Ovary (tissue), 9 donors: ENCODE results near the gene KLC1. TPM values are rescaled to one million over a fixed set of nuclear protein-coding genes. Genes with fewer than 3 reads are reported as not detected.
"Not testable (repeated sequence)": the region's sequence is repeated elsewhere in the genome, so short reads cannot be mapped to it uniquely, and the experiment has no call there.

Experiments used
- DNase-seq, 5 donors: peaks; one replicate each; pipeline ENCODE4 v3.0.0-alpha.2; 2019 to 2020
- H3K27ac ChIP-seq, 2 donors: fragments of 200-600 bp; one replicate each; pipeline versions ENCODE4 v1.5.1 to v1.8.0; 2019 to 2022
- H3K27me3 ChIP-seq: fragments of 200-600 bp; one replicate; pipeline ENCODE4 v1.8.0; 2022
- H3K36me3 ChIP-seq: fragments of 200-600 bp; sonication (generic); one replicate; pipeline ENCODE4 v1.5.1; 2019
- H3K4me1 ChIP-seq: one replicate; pipeline ENCODE4 v1.8.1; 2013; ENCODE audit warnings: mild to moderate bottlenecking, moderate library complexity; ENCODE audit not compliant: insufficient read depth
- H3K4me3 ChIP-seq: fragments of 200-600 bp; sonication (generic); one replicate; pipeline ENCODE4 v1.5.1; 2017
- H3K9me3 ChIP-seq, 2 donors: fragments of 200-600 bp in 1 of 2; sonication (generic) in 1 of 2; one replicate each; pipeline versions ENCODE4 v1.5.1 to v1.8.1; 2013 to 2019; ENCODE audit warnings: mild to moderate bottlenecking in 1 of 2, moderate library complexity in 1 of 2
- CTCF ChIP-seq, 3 donors: fragments of 450-650 bp in 2 of 3; fragments of 200-600 bp in 1 of 3; IDR thresholded peaks; one replicate each; pipeline versions ENCODE4 v1.5.1 to v1.8.0; 2016 to 2022; ENCODE audit warnings: antibody characterized with exemption in 3 of 3, mild to moderate bottlenecking in 1 of 3
- EP300 ChIP-seq: sonication (generic); formaldehyde crosslinking; IDR thresholded peaks from one replicate; pipeline ENCODE4 v1.6.1; 2017; ENCODE audit warnings: antibody characterized with exemption
- POLR2A ChIP-seq: fragments of 450-650 bp; IDR thresholded peaks from one replicate; pipeline ENCODE4 v1.6.1; 2017; ENCODE audit warnings: antibody characterized with exemption, mild to moderate bottlenecking, moderate library complexity
- WGBS, 3 donors: extraction: QIAGEN DNeasy Blood & Tissue Kit in 1 of 3; methylation state at CpG; one replicate each; pipeline versions ENCODE4 v1.1.5 to v1.1.7; 2013 to 2017; 5-methylcytosine and 5-hydroxymethylcytosine counted together
- intact Hi-C, 4 donors: fragments of 100-400 bp; cut with DNase I; formaldehyde crosslinking; loops; one replicate each; pipeline versions ENCODE4 v1.11.0 to v1.15.1; 2022 to 2023
- polyA plus RNA-seq, 2 donors: library from polyadenylated mRNA; stranded (reverse); fragments of 200-250 nt in 1 of 2; fragments of 350-450 nt in 1 of 2; fragmentation: Illumina TruSeq in 1 of 2; extraction: RNeasy Lipid Tissue Mini Kit (QIAGEN cat#74804) in 1 of 2; gene quantifications; one replicate each; pipeline ENCODE4 v1.2.3, GENCODE V29; 2013 to 2014
- total RNA-seq, 7 donors: library from RNA; depleted of rRNA in 2 of 7; stranded (reverse); fragments of >200 nt in 2 of 7; fragmentation: NEBNext Ultra II Directional in 3 of 7; extraction: Animal tissue kit (Norgen Biotek cat#: 25700) in 3 of 7; gene quantifications; one replicate each; pipeline versions ENCODE4 v1.1.0 to v1.2.4, GENCODE V29; 2016 to 2023
- donor health status: DM: no; HTN: no; CAD: no; lungs with moderate emphysema.
- donor health status: DM: no; HTN: no; CAD: no.
- donor health status: Bipolar disorder and iron deficiency.
- donor health status: DM: yes; HTN: yes; CAD: no.
- donor health status: DM: no; HTN: no; CAD: no.
- donor health status: DM: yes; HTN: yes; CAD: no.

The KLC1 gene
- total and polyA plus RNA-seq, 9 donors: 80.0 to 191 (median 149) TPM

- WGBS, 3 donors: 94 to 96% (median 94%) methylated on average over 5 of the region's 5 CpGs
- Histone ChIP-seq H3K27ac (no peak overlapping the region), H3K4me3 (no peak overlapping the region)
Observed at GRCh38 chr14:103600503-103600902, 28.5 kb upstream of the KLC1 start.

GRCh38 chr14:103604620-103605019 is 24.4 kb upstream of the KLC1 start:
- TF ChIP-seq EP300: no peak
- TF ChIP-seq POLR2A: no peak
- TF ChIP-seq CTCF (IDR thresholded peaks at IDR 0.05): no peak
- Histone ChIP-seq H3K4me1 (peaks cover 10% of the 10 kb centered on the region), H3K27me3 (no peaks in the 10 kb centered on the region), H3K36me3 (no peaks in the 10 kb centered on the region), H3K9me3 (no peaks in the 10 kb centered on the region), H3K4me3 (no peak overlapping the region), H3K27ac (no peak overlapping the region)
- WGBS, 3 donors: 93 to 98% (median 95%) methylated on average over 5 of the region's 5 CpGs
- no peak for DNase-seq
- intact Hi-C loops: no loop called here

More at GRCh38 chr14:103600503-103600902, 28.5 kb upstream of the KLC1 start:
- TF ChIP-seq EP300 (no peak), CTCF (IDR thresholded peaks at IDR 0.05) (no peak), POLR2A (no peak)
- intact Hi-C loops: no loop called here
- Histone ChIP-seq H3K4me1 (no peaks in the 10 kb centered on the region), H3K27me3 (no peaks in the 10 kb centered on the region), H3K9me3 (no peaks in the 10 kb centered on the region), H3K36me3 (no peaks in the 10 kb centered on the region)
- DNase-seq: no peak

GRCh38 chr14:103606963-103607668 is 21.9 kb upstream of the KLC1 start:
- peak; percentile 65 to 83 (median 76) for DNase-seq
- Histone ChIP-seq H3K27me3 (no peaks in the 10 kb centered on the region), H3K4me1 (peaks cover 10% of the 10 kb centered on the region), H3K4me3 (no peak overlapping the region), H3K27ac (no peak overlapping the region), H3K36me3 (no peaks in the 10 kb centered on the region), H3K9me3 (no peaks in the 10 kb centered on the region)
- intact Hi-C loops: no loop called here
- 0 to 1% (median 1%) methylated on average over 25 of the region's 25 CpGs for WGBS, 3 donors
- TF ChIP-seq CTCF (IDR thresholded peaks at IDR 0.05) (peak in 1 of 3 donors; percentile 7), POLR2A (no peak)

- Histone ChIP-seq H3K27me3 (no peaks in the 10 kb centered on the region), H3K4me1 (peaks cover 10% of the 10 kb centered on the region), H3K36me3 (no peaks in the 10 kb centered on the region), H3K27ac (no peak overlapping the region), H3K9me3 (no peaks in the 10 kb centered on the region), H3K4me3 (no peak overlapping the region)
- no peak for DNase-seq
- no peak for TF ChIP-seq CTCF (IDR thresholded peaks at IDR 0.05)
- no peak for TF ChIP-seq POLR2A
- TF ChIP-seq EP300: no peak
- intact Hi-C loops: no loop called here
- 2 to 5% (median 5%) methylated on average over 15 of the region's 15 CpGs for WGBS, 3 donors
Observed at GRCh38 chr14:103607822-103608221, 21.2 kb upstream of the KLC1 start.

GRCh38 chr14:103609081-103609480 is 19.9 kb upstream of the KLC1 start:
- H3K27ac ChIP-seq, H3K36me3 ChIP-seq, DNase-seq, H3K4me3 ChIP-seq, intact Hi-C loops, H3K27me3 ChIP-seq, H3K9me3 ChIP-seq: not testable (repeated sequence)
- H3K4me1 ChIP-seq: peaks cover 10% of the 10 kb centered on the region
- WGBS, 3 donors: 93 to 97% (median 95%) methylated on average over 4 of the region's 4 CpGs
